Mucosa of rectum (tissue), 2 donors: ENCODE data around the gene LHFPL3.

Experiments
- H3K27ac ChIP-seq, 2 donors: one replicate each; pipeline ENCODE4 v1.7.0; 2013; ENCODE audit warnings: inconsistent platforms in 2 of 2, low read depth in 2 of 2, low read length in 2 of 2
- H3K27me3 ChIP-seq, 2 donors: one replicate each; pipeline ENCODE4 v1.7.0; 2013; ENCODE audit warnings: low read length in 2 of 2; ENCODE audit not compliant: control insufficient read depth in 2 of 2, insufficient read depth in 2 of 2
- H3K36me3 ChIP-seq, 2 donors: one replicate each; pipeline ENCODE4 v1.7.0; 2013; ENCODE audit warnings: low read length in 2 of 2; ENCODE audit not compliant: control insufficient read depth in 2 of 2, insufficient read depth in 2 of 2
- H3K4me1 ChIP-seq, 2 donors: one replicate each; pipeline ENCODE4 v1.7.0; 2013; ENCODE audit warnings: low read length in 2 of 2, mild to moderate bottlenecking in 1 of 2; ENCODE audit not compliant: control insufficient read depth in 2 of 2, insufficient read depth in 2 of 2
- H3K4me3 ChIP-seq, 2 donors: one replicate each; pipeline ENCODE4 v1.7.0; 2013; ENCODE audit warnings: low read length in 2 of 2
- H3K9ac ChIP-seq, 2 donors: one replicate each; pipeline ENCODE4 v1.7.0; 2013; ENCODE audit warnings: low read length in 2 of 2, low read depth in 1 of 2, mild to moderate bottlenecking in 1 of 2
- H3K9me3 ChIP-seq, 2 donors: one replicate each; pipeline ENCODE4 v1.7.0; 2013; ENCODE audit warnings: low read length in 2 of 2; ENCODE audit not compliant: control insufficient read depth in 2 of 2
- donor health status: healthy.
- donor health status: Normal muscosa, but diverticular disease.

Gene LHFPL3

GRCh38 chr7:104843198-104843597, 514.8 kb downstream of the LHFPL3 start:
- no peak overlapping the region for H3K9ac ChIP-seq
- H3K27ac ChIP-seq: no peak overlapping the region
- H3K4me3 ChIP-seq: no peak overlapping the region
- no peaks in the 10 kb centered on the region for H3K9me3 ChIP-seq
- H3K4me1 ChIP-seq: no peaks in the 10 kb centered on the region
- no peaks in the 10 kb centered on the region for H3K27me3 ChIP-seq
- no peaks in the 10 kb centered on the region for H3K36me3 ChIP-seq

- H3K27ac ChIP-seq: no peak overlapping the region
- no peaks in the 10 kb centered on the region for H3K9me3 ChIP-seq
- H3K27me3 ChIP-seq: no peaks in the 10 kb centered on the region
- H3K9ac ChIP-seq: no peak overlapping the region
- H3K36me3 ChIP-seq: no peaks in the 10 kb centered on the region
- no peaks in the 10 kb centered on the region for H3K4me1 ChIP-seq
- no peak overlapping the region for H3K4me3 ChIP-seq
Observed at GRCh38 chr7:104845557-104845956, 517.2 kb downstream of the LHFPL3 start.

DNA sequence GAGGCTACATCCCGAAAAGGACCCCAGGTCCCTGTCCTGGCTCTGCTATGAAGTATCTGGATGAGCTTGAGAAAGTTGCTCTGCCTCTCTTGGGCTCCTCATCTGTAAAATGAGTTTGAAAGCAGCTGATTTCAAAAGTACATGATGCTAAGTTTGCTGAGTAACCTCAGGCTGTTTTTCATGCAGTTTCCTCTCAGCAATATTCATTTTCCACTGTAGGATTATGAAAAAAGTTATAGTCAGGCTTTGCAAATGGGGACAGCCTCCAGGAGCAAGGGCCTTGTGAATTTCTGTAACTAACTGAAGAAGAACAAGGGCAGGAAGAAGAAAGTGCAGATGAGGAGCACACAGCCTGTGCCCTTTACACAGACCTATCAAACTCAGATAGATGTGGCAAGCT, 518.3 kb downstream of the LHFPL3 start:
- Histone ChIP-seq H3K9me3 (no peaks in the 10 kb centered on the region), H3K4me1 (no peaks in the 10 kb centered on the region), H3K36me3 (no peaks in the 10 kb centered on the region), H3K27ac (no peak overlapping the region), H3K9ac (no peak overlapping the region), H3K4me3 (no peak overlapping the region), H3K27me3 (no peaks in the 10 kb centered on the region)

DNA sequence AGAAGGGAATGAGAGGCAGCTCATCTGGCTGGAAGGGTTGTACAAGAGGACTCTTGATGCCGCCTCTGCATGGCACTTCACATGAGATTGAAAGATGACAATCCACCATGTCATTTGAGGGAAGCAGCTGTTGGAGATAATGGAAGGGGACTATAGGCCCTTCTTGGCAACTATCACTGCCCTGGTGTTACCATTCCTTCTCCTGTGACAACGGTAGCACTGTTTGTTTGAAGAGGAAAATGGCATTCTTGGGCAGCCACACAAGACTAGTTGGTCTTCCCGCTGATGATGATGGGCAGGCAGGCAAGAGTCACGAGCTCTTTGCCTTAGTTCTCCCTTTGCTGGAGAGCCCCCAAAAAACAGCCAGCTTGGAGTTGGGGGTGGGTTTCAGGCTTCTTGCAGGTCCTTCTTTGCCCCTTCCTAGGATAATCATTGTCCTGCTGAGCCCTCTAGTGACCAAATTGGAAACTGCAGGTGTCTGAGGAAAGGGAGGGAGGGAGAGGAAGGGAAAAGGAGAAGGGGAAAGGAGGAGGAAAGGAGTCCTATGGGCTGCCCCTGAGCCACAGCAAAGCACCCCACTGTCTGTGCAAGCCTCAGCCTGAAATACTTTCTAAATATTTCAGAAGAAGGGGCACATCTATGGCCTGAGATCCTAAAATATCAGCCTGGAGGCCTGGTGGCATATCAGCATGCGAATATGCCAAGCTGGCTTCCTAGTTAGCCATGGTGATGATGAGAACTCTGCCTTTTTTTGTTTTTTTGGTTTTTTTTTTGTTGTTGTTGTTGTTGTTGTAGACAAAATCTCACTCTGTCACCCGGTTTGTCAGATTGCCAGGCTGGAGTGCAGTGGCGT, 520.0 kb downstream of the LHFPL3 start:
- Histone ChIP-seq H3K27me3 (no peaks in the 10 kb centered on the region), H3K4me1 (no peaks in the 10 kb centered on the region), H3K36me3 (no peaks in the 10 kb centered on the region), H3K27ac (no peak overlapping the region), H3K9ac (no peak overlapping the region), H3K9me3 (no peaks in the 10 kb centered on the region), H3K4me3 (no peak overlapping the region)

DNA sequence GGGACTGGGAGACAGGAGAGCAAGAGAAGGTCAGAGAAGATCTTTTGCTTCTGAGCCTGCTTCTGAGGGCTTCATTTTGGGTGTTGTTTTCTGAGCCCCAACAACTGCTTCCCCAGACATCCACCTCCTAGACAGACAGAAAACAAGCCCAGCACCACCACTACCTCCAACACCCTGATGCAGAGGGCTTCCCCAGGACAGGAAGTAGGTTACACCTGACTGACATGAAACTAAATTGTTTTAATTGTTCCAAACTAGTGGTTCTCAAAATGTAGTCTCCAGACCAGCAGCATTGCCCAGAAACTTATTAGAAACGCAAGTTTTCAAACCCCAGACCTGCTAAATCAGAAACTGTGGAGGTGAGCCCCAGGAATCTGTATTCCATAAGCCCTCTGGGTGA, 522.0 kb downstream of the LHFPL3 start:
- Histone ChIP-seq H3K27me3 (no peaks in the 10 kb centered on the region), H3K27ac (no peak overlapping the region), H3K9ac (no peak overlapping the region), H3K36me3 (no peaks in the 10 kb centered on the region), H3K4me3 (no peak overlapping the region), H3K4me1 (no peaks in the 10 kb centered on the region), H3K9me3 (no peaks in the 10 kb centered on the region)

GRCh38 chr7:104851268-104851667, 522.9 kb downstream of the LHFPL3 start:
- Histone ChIP-seq H3K4me3 (no peak overlapping the region), H3K36me3 (no peaks in the 10 kb centered on the region)

GRCh38 chr7:104852386-104852785, 524.0 kb downstream of the LHFPL3 start:
- H3K36me3 ChIP-seq: no peaks in the 10 kb centered on the region
- H3K9ac ChIP-seq: no peak overlapping the region
- no peaks in the 10 kb centered on the region for H3K9me3 ChIP-seq
- H3K4me1 ChIP-seq: no peaks in the 10 kb centered on the region
- H3K27me3 ChIP-seq: no peaks in the 10 kb centered on the region
- H3K4me3 ChIP-seq: no peak overlapping the region
- no peak overlapping the region for H3K27ac ChIP-seq

More at GRCh38 chr7:104851268-104851667, 522.9 kb downstream of the LHFPL3 start:
- Histone ChIP-seq H3K9me3 (no peaks in the 10 kb centered on the region), H3K9ac (no peak overlapping the region), H3K27ac (no peak overlapping the region), H3K4me1 (no peaks in the 10 kb centered on the region), H3K27me3 (no peaks in the 10 kb centered on the region)

DNA sequence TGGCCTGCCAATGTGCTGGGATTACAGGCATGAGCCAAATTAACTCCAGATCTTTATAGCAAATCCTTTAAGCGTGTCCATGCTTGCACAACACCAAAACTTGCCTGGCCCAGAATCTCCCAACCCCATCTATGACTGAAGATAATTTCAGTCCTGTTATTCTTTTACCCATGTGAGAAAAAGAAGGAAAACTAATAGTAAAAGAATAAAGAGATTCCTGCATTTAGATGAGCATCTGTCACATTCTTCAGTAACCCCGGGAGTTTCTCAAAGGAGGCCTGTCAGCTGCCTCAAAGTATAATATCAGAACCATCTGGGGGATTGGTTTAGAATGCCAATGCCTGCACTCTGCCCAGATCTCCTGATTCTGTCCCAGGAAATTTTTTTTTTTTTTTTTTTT, 527.5 kb downstream of the LHFPL3 start:
- no peaks in the 10 kb centered on the region for H3K27me3 ChIP-seq
- no peaks in the 10 kb centered on the region for H3K36me3 ChIP-seq
- H3K4me1 ChIP-seq: no peaks in the 10 kb centered on the region
- no peak overlapping the region for H3K27ac ChIP-seq
- no peaks in the 10 kb centered on the region for H3K9me3 ChIP-seq
- H3K9ac ChIP-seq: no peak overlapping the region
- no peak overlapping the region for H3K4me3 ChIP-seq

DNA sequence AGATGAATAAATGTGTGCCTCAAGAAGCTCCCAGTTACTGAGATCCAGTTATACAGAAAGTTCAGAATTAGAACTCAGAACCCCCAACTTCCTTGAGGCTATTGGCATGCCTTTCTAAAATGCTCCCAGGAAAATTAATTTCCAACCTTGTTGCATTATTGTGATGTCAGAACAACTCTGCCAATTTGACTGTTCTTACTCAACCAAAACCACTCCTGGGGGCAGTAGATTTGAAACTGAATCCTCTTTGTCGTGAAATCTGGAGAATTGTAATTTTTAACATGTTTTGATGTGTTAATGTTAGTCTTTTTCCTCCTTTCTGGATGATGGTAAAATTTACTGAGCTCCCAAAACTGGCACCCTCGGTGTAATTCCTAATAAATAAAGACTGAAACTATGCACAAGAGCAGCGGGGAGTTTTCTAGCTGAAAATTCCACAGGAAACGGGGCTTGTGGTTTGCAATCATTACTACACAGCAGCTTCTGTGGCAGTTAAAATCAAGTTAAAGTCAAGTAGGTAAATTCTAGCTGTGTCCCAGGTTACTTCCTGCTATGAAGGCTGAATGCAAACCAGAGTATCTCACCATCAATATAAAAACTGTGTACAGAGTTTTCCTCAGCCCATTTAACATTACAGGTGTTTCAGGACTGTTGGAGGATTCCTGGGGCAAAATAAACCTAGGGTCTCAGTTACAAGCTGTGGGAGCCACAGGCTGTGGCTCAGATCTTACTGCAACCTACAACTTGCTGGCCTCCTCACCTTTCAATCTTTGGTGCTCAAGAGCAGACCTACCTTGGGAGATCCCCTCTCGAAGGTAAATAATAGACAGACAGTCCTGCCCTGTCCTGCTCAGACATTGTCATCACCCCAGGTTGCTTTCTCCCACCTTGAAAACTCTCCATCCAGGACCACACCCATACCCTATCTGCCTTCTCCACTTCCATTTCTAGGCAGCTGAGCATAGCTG, 529.3 kb downstream of the LHFPL3 start:
- Histone ChIP-seq H3K4me3 (no peak overlapping the region), H3K9ac (no peak overlapping the region), H3K27ac (no peak overlapping the region), H3K9me3 (no peaks in the 10 kb centered on the region), H3K36me3 (no peaks in the 10 kb centered on the region), H3K27me3 (no peaks in the 10 kb centered on the region), H3K4me1 (no peaks in the 10 kb centered on the region)

DNA sequence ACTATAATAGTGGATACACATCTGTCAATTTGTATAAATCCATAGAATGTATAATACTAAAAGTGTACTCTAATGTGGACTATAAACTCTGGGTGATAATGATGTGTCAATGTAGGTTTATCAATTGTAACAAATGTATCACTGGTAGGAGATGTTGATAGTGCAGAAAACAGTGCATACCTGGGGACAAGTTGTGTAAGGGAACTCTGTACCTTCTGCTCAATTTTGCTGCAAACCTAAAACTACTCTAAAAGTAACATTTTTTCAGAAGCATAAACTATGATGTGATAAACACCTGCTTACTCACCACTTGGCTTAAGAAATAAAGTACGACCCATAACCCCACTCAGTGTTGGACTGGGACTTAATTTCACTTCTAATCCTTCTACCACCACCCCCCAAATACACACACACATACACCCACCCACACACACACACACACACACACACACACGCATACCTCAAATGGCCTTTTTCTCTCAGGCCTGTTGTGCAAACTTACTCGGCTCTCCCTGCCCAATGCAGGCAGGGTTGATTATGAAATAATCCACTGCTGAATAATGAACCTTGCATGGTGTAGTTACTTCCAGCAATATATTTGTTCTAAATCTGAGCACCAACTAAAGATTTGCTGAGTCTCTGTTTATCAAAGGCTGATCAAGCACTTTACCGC, 531.5 kb downstream of the LHFPL3 start:
- Histone ChIP-seq H3K9me3 (no peaks in the 10 kb centered on the region), H3K4me3 (no peak overlapping the region), H3K36me3 (no peaks in the 10 kb centered on the region), H3K9ac (no peak overlapping the region), H3K27me3 (no peaks in the 10 kb centered on the region), H3K4me1 (no peaks in the 10 kb centered on the region), H3K27ac (no peak overlapping the region)
